Gastrocnemius medialis (tissue), 4 donors: Measurements from ENCODE around the gene CDC14B.

Experiments used
- POLR2A ChIP-seq, 2 donors: fragments of 450-650 bp; IDR thresholded peaks; one replicate each; pipeline ENCODE4 v1.6.1; 2017; ENCODE audit warnings: antibody characterized with exemption in 2 of 2, mild to moderate bottlenecking in 2 of 2, moderate library complexity in 2 of 2
- TF ChIP-seq, protein P1 (sequence below), 5 experiments: fragments of 450-650 bp in 3 of 5; fragments of 200-600 bp in 2 of 5; sonication (generic) in 2 of 5; IDR thresholded peaks in 4 of 5; conservative IDR thresholded peaks in 1 of 5; 1 replicate in 4 of 5; 2 replicates in 1 of 5; pipeline ENCODE4 v1.5.1; 2016 to 2019; ENCODE audit warnings: antibody characterized with exemption in 5 of 5, mild to moderate bottlenecking in 3 of 5, moderate library complexity in 3 of 5

DNA sequence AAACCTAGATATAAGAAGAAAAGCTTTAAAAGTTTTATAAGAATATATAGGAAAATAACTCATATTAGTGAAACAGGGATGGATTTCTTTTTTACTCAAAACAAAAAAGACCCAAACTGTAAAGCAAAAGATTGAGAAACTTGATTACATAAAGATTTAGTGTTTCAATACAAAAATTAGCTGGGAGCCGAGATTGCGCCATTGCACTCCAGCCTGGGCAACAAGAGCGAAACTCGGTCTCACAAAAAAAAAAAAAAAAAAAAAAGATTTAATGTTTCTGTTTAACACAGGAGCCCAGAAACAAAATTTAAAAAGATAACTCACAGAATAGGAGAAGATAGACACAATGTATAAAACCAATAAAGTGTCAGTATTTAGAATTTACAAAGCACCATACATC, 45.2 kb downstream of the CDC14B start:
- TF ChIP-seq, protein P1, sequence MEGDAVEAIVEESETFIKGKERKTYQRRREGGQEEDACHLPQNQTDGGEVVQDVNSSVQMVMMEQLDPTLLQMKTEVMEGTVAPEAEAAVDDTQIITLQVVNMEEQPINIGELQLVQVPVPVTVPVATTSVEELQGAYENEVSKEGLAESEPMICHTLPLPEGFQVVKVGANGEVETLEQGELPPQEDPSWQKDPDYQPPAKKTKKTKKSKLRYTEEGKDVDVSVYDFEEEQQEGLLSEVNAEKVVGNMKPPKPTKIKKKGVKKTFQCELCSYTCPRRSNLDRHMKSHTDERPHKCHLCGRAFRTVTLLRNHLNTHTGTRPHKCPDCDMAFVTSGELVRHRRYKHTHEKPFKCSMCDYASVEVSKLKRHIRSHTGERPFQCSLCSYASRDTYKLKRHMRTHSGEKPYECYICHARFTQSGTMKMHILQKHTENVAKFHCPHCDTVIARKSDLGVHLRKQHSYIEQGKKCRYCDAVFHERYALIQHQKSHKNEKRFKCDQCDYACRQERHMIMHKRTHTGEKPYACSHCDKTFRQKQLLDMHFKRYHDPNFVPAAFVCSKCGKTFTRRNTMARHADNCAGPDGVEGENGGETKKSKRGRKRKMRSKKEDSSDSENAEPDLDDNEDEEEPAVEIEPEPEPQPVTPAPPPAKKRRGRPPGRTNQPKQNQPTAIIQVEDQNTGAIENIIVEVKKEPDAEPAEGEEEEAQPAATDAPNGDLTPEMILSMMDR (IDR thresholded peaks at IDR 0.05 in 4 of 5, conservative IDR thresholded peaks at IDR 0.05 in 1 of 5), result no peak
- TF ChIP-seq POLR2A (IDR thresholded peaks at IDR 0.05), result no peak
